22Rv1 (cell line): Measurements from ENCODE around the gene SERPINI1.

ENCODE experiments used
- ZFX ChIP-seq: fragments of 450-650 bp; IDR thresholded peaks from 2 replicates; pipeline ENCODE4 v1.6.1; 2017; ENCODE audit warnings: antibody characterized with exemption, borderline replicate concordance
- TF ChIP-seq, protein P1 (sequence below): fragments of 450-650 bp; IDR thresholded peaks from 2 replicates; pipeline ENCODE4 v1.5.1; 2017; ENCODE audit warnings: mild to moderate bottlenecking

- TF ChIP-seq, protein P1, sequence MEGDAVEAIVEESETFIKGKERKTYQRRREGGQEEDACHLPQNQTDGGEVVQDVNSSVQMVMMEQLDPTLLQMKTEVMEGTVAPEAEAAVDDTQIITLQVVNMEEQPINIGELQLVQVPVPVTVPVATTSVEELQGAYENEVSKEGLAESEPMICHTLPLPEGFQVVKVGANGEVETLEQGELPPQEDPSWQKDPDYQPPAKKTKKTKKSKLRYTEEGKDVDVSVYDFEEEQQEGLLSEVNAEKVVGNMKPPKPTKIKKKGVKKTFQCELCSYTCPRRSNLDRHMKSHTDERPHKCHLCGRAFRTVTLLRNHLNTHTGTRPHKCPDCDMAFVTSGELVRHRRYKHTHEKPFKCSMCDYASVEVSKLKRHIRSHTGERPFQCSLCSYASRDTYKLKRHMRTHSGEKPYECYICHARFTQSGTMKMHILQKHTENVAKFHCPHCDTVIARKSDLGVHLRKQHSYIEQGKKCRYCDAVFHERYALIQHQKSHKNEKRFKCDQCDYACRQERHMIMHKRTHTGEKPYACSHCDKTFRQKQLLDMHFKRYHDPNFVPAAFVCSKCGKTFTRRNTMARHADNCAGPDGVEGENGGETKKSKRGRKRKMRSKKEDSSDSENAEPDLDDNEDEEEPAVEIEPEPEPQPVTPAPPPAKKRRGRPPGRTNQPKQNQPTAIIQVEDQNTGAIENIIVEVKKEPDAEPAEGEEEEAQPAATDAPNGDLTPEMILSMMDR, result no peak
- TF ChIP-seq ZFX, result no peak
Observed at GRCh38 chr3:167813169-167814123, 77.9 kb downstream of the SERPINI1 start.
